Cardiac fibroblast (primary cell): ENCODE data around the gene CNTNAP2.

Experiments
- DNase-seq, 2 donors: peaks; one replicate each; pipeline versions ENCODE4 v3.0.0 to v3.0.0-alpha.2; 2010; ENCODE audit warnings: low read depth in 2 of 2
- H3K4me3 ChIP-seq, 2 donors: replicated peaks in 1 of 2; 1 replicate in 1 of 2; 2 replicates in 1 of 2; pipeline ENCODE4 v1.5.1; 2011; ENCODE audit warnings: low read depth in 2 of 2, low read length in 2 of 2, mild to moderate bottlenecking in 2 of 2, moderate library complexity in 1 of 2
- TF ChIP-seq, protein P1 (sequence below): IDR thresholded peaks from one replicate; pipeline ENCODE4 v1.5.1; 2011; ENCODE audit warnings: low read depth, mild to moderate bottlenecking, low read length, inconsistent platforms

The CNTNAP2 gene

GRCh38 chr7:146449625-146450024, 333.0 kb downstream of the CNTNAP2 start:
- no peak for DNase-seq
- no peak overlapping the region for H3K4me3 ChIP-seq
- TF ChIP-seq, protein P1, sequence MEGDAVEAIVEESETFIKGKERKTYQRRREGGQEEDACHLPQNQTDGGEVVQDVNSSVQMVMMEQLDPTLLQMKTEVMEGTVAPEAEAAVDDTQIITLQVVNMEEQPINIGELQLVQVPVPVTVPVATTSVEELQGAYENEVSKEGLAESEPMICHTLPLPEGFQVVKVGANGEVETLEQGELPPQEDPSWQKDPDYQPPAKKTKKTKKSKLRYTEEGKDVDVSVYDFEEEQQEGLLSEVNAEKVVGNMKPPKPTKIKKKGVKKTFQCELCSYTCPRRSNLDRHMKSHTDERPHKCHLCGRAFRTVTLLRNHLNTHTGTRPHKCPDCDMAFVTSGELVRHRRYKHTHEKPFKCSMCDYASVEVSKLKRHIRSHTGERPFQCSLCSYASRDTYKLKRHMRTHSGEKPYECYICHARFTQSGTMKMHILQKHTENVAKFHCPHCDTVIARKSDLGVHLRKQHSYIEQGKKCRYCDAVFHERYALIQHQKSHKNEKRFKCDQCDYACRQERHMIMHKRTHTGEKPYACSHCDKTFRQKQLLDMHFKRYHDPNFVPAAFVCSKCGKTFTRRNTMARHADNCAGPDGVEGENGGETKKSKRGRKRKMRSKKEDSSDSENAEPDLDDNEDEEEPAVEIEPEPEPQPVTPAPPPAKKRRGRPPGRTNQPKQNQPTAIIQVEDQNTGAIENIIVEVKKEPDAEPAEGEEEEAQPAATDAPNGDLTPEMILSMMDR: no peak

DNA sequence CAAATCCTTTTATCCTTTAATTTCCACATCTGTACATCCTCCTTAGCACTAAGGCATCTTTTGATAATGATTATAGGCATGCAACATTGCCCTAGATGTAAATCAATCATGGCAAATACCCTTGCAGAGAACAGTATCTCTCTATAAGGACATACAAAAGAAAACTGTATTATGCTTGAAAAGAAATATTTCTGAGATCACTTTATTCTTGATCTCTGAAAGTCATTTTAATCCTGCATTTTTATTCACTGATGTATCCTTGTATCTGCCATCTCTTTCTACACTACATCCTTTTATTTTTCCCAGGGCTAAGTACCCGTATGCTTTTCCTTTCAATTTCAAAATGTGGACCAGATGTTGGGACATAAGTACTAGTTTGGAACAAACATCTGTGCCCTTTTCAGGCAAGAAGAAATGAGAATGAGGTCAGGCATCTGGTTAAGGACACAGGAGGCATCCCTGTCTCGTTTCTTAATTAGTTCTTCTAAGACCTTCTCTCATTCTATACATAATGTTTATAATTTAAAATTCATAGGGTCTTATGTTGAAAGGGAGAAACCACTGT, 338.6 kb downstream of the CNTNAP2 start:
- TF ChIP-seq, protein P1: no peak
- DNase-seq: no peak
- no peak overlapping the region for H3K4me3 ChIP-seq

- TF ChIP-seq, protein P1: no peak
- DNase-seq: no peak
- H3K4me3 ChIP-seq: no peak overlapping the region
Measured at GRCh38 chr7:146479040-146479439, 362.4 kb downstream of the CNTNAP2 start.

- DNase-seq: no peak
- no peak overlapping the region for H3K4me3 ChIP-seq
- TF ChIP-seq, protein P1: no peak
Measured at GRCh38 chr7:146486519-146486918, 369.9 kb downstream of the CNTNAP2 start.

GRCh38 chr7:146492017-146492416, 375.4 kb downstream of the CNTNAP2 start:
- no peak overlapping the region for H3K4me3 ChIP-seq
- TF ChIP-seq, protein P1: no peak
- no peak for DNase-seq

GRCh38 chr7:146494952-146495596, 378.5 kb downstream of the CNTNAP2 start:
- H3K4me3 ChIP-seq: no peak overlapping the region
- TF ChIP-seq, protein P1: no peak
- no peak for DNase-seq
